C4-2B (cell line): Measurements from ENCODE around the gene AGBL4.

Experiments
- ZFX ChIP-seq: fragments of 450-650 bp; IDR thresholded peaks from 2 replicates; pipeline ENCODE4 v1.6.1; 2017
- TF ChIP-seq, protein P1 (sequence below): fragments of 450-650 bp; conservative IDR thresholded peaks from 2 replicates; pipeline ENCODE4 v1.5.1; 2017; ENCODE audit warnings: mild to moderate bottlenecking

DNA sequence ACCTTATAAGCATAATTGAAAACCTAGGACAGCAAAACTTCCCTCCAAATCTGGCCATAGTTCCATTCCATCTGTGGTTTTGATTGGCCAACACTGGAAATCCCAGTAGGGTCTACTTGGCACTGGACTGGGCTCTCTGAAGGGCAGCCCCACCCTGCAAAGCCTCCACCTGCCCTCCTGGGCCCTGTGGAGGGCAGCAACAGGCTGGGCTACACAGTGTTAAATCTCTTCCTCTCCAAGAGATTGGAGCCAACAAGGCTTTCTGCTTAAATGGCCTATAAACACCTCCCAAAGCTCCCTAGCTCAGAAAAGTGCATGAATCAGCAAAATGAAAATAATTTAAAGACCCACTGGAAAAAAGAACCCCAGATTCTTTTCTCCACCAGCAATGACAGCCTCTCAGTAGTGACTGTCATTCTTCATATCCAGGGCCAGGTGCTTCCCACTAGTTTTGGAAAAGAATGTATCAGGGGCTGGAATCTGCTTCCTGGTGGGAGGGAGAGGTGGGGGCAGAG, 1305.6 kb downstream of the AGBL4 start:
- TF ChIP-seq, protein P1, sequence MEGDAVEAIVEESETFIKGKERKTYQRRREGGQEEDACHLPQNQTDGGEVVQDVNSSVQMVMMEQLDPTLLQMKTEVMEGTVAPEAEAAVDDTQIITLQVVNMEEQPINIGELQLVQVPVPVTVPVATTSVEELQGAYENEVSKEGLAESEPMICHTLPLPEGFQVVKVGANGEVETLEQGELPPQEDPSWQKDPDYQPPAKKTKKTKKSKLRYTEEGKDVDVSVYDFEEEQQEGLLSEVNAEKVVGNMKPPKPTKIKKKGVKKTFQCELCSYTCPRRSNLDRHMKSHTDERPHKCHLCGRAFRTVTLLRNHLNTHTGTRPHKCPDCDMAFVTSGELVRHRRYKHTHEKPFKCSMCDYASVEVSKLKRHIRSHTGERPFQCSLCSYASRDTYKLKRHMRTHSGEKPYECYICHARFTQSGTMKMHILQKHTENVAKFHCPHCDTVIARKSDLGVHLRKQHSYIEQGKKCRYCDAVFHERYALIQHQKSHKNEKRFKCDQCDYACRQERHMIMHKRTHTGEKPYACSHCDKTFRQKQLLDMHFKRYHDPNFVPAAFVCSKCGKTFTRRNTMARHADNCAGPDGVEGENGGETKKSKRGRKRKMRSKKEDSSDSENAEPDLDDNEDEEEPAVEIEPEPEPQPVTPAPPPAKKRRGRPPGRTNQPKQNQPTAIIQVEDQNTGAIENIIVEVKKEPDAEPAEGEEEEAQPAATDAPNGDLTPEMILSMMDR: no peak
- TF ChIP-seq ZFX: no peak
